H1 (cell line): Measurements from ENCODE around the gene MOB3B. TPM values are rescaled to one million over a fixed set of nuclear protein-coding genes. Genes with fewer than 3 reads are reported as not detected.

ENCODE experiments used
- CHD7 ChIP-seq: fragments of 300-600 bp; sonication (generic); IDR thresholded peaks from 2 replicates; pipeline ENCODE4 v1.7.1; 2012; ENCODE audit warnings: low read length, moderate library complexity, mild to moderate bottlenecking, inconsistent platforms; ENCODE audit not compliant: insufficient replicate concordance
- polyA plus RNA-seq, 7 experiments: library from polyadenylated mRNA; depleted of rRNA in 3 of 7; stranded (reverse) in 5 of 7; unstranded in 2 of 7; fragments of >200 nt in 5 of 7; fragments of 200-250 nt in 2 of 7; gene quantifications; 1 replicate in 5 of 7; 2 replicates in 1 of 7; 4 replicates in 1 of 7; pipeline versions ENCODE4 v1.2.1 to v1.2.3, GENCODE V29; 2011 to 2013; ENCODE audit warnings: missing spikeins in 2 of 7, mixed read lengths in 2 of 7
- total RNA-seq: library from RNA; stranded (reverse); fragmentation: NEBNext Ultra II Directional; extraction: Animal tissue kit (Norgen Biotek cat#: 25700); gene quantifications from 2 replicates; pipeline ENCODE4 v1.2.1, GENCODE V29; 2021

Gene MOB3B
- total and polyA plus RNA-seq, 2 of the 8 experiments (the other 6 are each of a cell fraction or from before 2014, with no cell fraction given) = 12.7 to 16.1 TPM

- TF ChIP-seq CHD7 = peak; percentile 62
These were observed 196.2 kb downstream of the MOB3B start (continued) for GRCh38 chr9:27333241-27334052.
